ENCODE results near the gene ARIH1. TPM values are rescaled to one million over a fixed set of nuclear protein-coding genes. Genes with fewer than 3 reads are reported as not detected.

The ARIH1 gene
- total RNA-seq, 1 experiment from 2014 or later: 209 TPM

DNA sequence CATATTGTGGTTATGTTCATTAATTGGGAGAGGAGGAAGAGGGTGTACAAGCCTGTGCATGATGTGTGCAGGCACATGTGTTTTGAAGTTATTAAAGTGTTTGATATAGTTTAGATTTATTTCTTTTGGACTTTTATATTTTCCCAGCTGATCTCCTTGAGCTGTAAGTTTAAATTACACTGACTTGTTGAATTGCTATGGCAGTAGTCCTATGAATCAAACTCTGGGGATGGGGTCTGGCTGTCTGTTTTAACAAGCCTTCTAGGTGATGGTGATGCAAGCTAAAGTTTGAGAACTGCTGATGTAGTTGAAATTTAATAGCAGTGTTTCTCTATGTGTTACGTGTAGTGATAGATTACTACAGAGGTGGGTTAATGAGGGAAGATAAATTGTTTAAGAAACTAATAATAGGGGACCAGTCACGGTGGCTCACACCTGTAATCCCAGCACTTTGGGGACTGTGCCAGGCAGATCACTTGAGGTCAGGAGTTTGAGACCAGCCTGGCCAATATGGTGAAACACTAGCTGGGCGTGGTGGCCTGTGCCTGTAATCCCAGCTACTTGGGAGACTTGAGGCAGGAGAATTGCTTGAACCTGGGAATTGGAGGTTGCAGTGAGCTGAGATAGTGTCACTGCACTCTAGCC is 7.0 kb downstream of the ARIH1 start:
- peaks cover 100% of the 10 kb centered on the region for H3K79me2 ChIP-seq (ENCODE audit: insufficient read depth, low read length)
- H3K4me2 ChIP-seq (ENCODE audit: low read length): no peak overlapping the region
- H3K9me2 ChIP-seq (ENCODE audit: insufficient read depth): no peaks in the 10 kb centered on the region
- no peak overlapping the region for H3K9ac ChIP-seq (ENCODE audit: low read length)
- intact Hi-C loops (cut with micrococcal nuclease): no loop called here
- H3K27me3 ChIP-seq (ENCODE audit: insufficient read depth, low read length): no peaks in the 10 kb centered on the region
- peaks cover 3 to 4% of the 10 kb centered on the region in 2 experiments; a peak in 2 of 4 replicates for H3K4me1 ChIP-seq (ENCODE audit: control insufficient read depth in 1 of 2, insufficient read depth in 2 of 2, low read length in 2 of 2)
- DNase-seq (ENCODE audit: low read depth, low spot score): no peak
- ChIA-PET CTCF (no interaction called here), POLR2A (no interaction called here), RAD21 (ENCODE audit: low non-redundant PET in 1 of 2, low total read pairs in 2 of 2, uncharacterized antibody in 2 of 2, unreplicated experiment in 2 of 2) (no interaction called here)
- no peaks in the 10 kb centered on the region for H3K9me3 ChIP-seq (ENCODE audit: control insufficient read depth in 1 of 2, insufficient read depth in 1 of 2, low read depth in 1 of 2, low read length in 2 of 2)
- TF ChIP-seq SP1 (IDR thresholded peaks at IDR 0.05; ENCODE audit: low read depth): no peak
- TF ChIP-seq YY1 (IDR thresholded peaks at IDR 0.05; ENCODE audit: extremely low read depth, insufficient replicate concordance, low read depth, low read length): no peak
- TF ChIP-seq, protein P1, sequence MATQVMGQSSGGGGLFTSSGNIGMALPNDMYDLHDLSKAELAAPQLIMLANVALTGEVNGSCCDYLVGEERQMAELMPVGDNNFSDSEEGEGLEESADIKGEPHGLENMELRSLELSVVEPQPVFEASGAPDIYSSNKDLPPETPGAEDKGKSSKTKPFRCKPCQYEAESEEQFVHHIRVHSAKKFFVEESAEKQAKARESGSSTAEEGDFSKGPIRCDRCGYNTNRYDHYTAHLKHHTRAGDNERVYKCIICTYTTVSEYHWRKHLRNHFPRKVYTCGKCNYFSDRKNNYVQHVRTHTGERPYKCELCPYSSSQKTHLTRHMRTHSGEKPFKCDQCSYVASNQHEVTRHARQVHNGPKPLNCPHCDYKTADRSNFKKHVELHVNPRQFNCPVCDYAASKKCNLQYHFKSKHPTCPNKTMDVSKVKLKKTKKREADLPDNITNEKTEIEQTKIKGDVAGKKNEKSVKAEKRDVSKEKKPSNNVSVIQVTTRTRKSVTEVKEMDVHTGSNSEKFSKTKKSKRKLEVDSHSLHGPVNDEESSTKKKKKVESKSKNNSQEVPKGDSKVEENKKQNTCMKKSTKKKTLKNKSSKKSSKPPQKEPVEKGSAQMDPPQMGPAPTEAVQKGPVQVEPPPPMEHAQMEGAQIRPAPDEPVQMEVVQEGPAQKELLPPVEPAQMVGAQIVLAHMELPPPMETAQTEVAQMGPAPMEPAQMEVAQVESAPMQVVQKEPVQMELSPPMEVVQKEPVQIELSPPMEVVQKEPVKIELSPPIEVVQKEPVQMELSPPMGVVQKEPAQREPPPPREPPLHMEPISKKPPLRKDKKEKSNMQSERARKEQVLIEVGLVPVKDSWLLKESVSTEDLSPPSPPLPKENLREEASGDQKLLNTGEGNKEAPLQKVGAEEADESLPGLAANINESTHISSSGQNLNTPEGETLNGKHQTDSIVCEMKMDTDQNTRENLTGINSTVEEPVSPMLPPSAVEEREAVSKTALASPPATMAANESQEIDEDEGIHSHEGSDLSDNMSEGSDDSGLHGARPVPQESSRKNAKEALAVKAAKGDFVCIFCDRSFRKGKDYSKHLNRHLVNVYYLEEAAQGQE (IDR thresholded peaks at IDR 0.05; ENCODE audit: low read depth): no peak
- no peak for TF ChIP-seq ZFX (IDR thresholded peaks at IDR 0.05)
- no peak for TF ChIP-seq ZNF274 (IDR thresholded peaks at IDR 0.05; ENCODE audit: low read depth, low read length)
- no peak for TF ChIP-seq RAD21 (IDR thresholded peaks at IDR 0.05; ENCODE audit: low read depth)
- TF ChIP-seq, protein P2, sequence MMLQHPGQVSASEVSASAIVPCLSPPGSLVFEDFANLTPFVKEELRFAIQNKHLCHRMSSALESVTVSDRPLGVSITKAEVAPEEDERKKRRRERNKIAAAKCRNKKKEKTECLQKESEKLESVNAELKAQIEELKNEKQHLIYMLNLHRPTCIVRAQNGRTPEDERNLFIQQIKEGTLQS (IDR thresholded peaks at IDR 0.05): no peak
- no peak for TF ChIP-seq POLR2AphosphoS5 (IDR thresholded peaks at IDR 0.05; ENCODE audit: low read depth, low read length)
- TF ChIP-seq, protein P3, sequence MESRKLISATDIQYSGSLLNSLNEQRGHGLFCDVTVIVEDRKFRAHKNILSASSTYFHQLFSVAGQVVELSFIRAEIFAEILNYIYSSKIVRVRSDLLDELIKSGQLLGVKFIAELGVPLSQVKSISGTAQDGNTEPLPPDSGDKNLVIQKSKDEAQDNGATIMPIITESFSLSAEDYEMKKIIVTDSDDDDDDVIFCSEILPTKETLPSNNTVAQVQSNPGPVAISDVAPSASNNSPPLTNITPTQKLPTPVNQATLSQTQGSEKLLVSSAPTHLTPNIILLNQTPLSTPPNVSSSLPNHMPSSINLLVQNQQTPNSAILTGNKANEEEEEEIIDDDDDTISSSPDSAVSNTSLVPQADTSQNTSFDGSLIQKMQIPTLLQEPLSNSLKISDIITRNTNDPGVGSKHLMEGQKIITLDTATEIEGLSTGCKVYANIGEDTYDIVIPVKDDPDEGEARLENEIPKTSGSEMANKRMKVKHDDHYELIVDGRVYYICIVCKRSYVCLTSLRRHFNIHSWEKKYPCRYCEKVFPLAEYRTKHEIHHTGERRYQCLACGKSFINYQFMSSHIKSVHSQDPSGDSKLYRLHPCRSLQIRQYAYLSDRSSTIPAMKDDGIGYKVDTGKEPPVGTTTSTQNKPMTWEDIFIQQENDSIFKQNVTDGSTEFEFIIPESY (IDR thresholded peaks at IDR 0.05; ENCODE audit: extremely low read depth, insufficient replicate concordance, low read length): no peak
- H3K4me3 ChIP-seq (replicated peaks in 1 of 2; ENCODE audit: low read depth in 1 of 2, low read length in 2 of 2): no peak overlapping the region
- ATAC-seq: no peak
- H4K20me1 ChIP-seq (ENCODE audit: insufficient read depth): peaks cover 9% of the 10 kb centered on the region
- H3K27ac ChIP-seq (ENCODE audit: low read depth, low read length): no peak overlapping the region
- peaks cover 18 to 24% of the 10 kb centered on the region in 2 experiments; a peak in 3 of 4 replicates for H3K36me3 ChIP-seq (ENCODE audit: control insufficient read depth in 1 of 2, insufficient read depth in 2 of 2, low read length in 2 of 2)
- BruUV-seq (replicated peaks): no TSS peak
- no peak overlapping the region for H2AFZ ChIP-seq (ENCODE audit: low read depth, low read length, poor library complexity, severe bottlenecking)

Data from HCT116 (cell line).